Spleen (tissue), 11 donors: ENCODE measurements around the gene TCF12. TPM values are rescaled to one million over a fixed set of nuclear protein-coding genes. Genes with fewer than 3 reads are reported as not detected.

Source experiments
- DNase-seq: peaks from one replicate; pipeline ENCODE4 v3.0.0-alpha.2; 2020
- H3K27ac ChIP-seq, 8 donors: fragments of 200-600 bp; sonication (generic) in 7 of 8; 1 replicate in 4 of 8; 2 replicates in 4 of 8; pipeline versions ENCODE4 v1.5.0 to v1.8.0; 2016 to 2021; ENCODE audit warnings: inconsistent platforms in 4 of 8, mild to moderate bottlenecking in 4 of 8, moderate library complexity in 1 of 8
- H3K27me3 ChIP-seq, 7 donors: fragments of 200-600 bp; sonication (generic) in 6 of 7; replicated peaks in 1 of 7; 1 replicate in 4 of 7; 2 replicates in 3 of 7; pipeline versions ENCODE4 v1.5.0 to v1.8.0; 2016 to 2021; ENCODE audit warnings: inconsistent platforms in 3 of 7, mild to moderate bottlenecking in 1 of 7
- H3K36me3 ChIP-seq, 6 donors: fragments of 200-600 bp; sonication (generic) in 5 of 6; 1 replicate in 4 of 6; 2 replicates in 2 of 6; pipeline versions ENCODE4 v1.5.0 to v1.8.0; 2016 to 2021; ENCODE audit warnings: inconsistent platforms in 2 of 6
- H3K4me1 ChIP-seq, 6 donors: fragments of 200-600 bp; sonication (generic) in 5 of 6; 1 replicate in 3 of 6; 2 replicates in 3 of 6; pipeline versions ENCODE4 v1.5.0 to v1.8.0; 2016 to 2021; ENCODE audit warnings: inconsistent platforms in 3 of 6
- H3K4me3 ChIP-seq, 8 donors: fragments of 200-600 bp; sonication (generic) in 7 of 8; 1 replicate in 4 of 8; 2 replicates in 4 of 8; pipeline versions ENCODE4 v1.5.0 to v1.8.0; 2016 to 2021; ENCODE audit warnings: inconsistent platforms in 4 of 8, mild to moderate bottlenecking in 4 of 8, moderate library complexity in 2 of 8
- H3K9me3 ChIP-seq, 8 donors: fragments of 200-600 bp; sonication (generic) in 7 of 8; 1 replicate in 4 of 8; 2 replicates in 4 of 8; pipeline versions ENCODE4 v1.5.0 to v1.8.0; 2016 to 2021; ENCODE audit warnings: inconsistent platforms in 4 of 8
- POLR2A ChIP-seq, 3 donors: fragments of 450-650 bp; IDR thresholded peaks; one replicate each; pipeline ENCODE4 v1.5.1; 2017; ENCODE audit warnings: antibody characterized with exemption in 3 of 3, mild to moderate bottlenecking in 1 of 3
- POLR2AphosphoS5 ChIP-seq, 3 donors: sonication (generic); formaldehyde crosslinking; IDR thresholded peaks; one replicate each; pipeline ENCODE4 v1.5.1; 2017; ENCODE audit warnings: antibody characterized with exemption in 3 of 3
- WGBS, 5 donors: extraction: QIAGEN DNeasy Blood & Tissue Kit in 3 of 5; methylation state at CpG; one replicate each; pipeline versions ENCODE4 v1.1.5 to v1.1.7; 2013 to 2018; 5-methylcytosine and 5-hydroxymethylcytosine counted together
- intact Hi-C: fragments of 100-400 bp; cut with DNase I; formaldehyde crosslinking; loops from one replicate; pipeline ENCODE4 v1.15.0; 2023; ENCODE audit warnings: low total_unique reads
- polyA plus RNA-seq, 3 donors: library from polyadenylated mRNA; stranded (reverse); fragments of 200-250 nt; gene quantifications; one replicate each; pipeline ENCODE4 v1.2.1, GENCODE V29; 2013
- total RNA-seq, 7 donors: library from RNA; depleted of rRNA in 3 of 7; stranded (reverse); fragments of >200 nt in 3 of 7; fragmentation: NEBNext Ultra II Directional in 4 of 7; extraction: Animal tissue kit (Norgen Biotek cat#: 25700) in 4 of 7; gene quantifications; one replicate each; pipeline versions ENCODE4 v1.1.0 to v1.2.1, GENCODE V29; 2016 to 2021
- TF ChIP-seq, protein P1 (sequence below), 11 experiments: fragments of 200-600 bp in 7 of 11; fragments of 450-650 bp in 4 of 11; sonication (generic) in 4 of 11; IDR thresholded peaks in 8 of 11; conservative IDR thresholded peaks in 3 of 11; 1 replicate in 7 of 11; 2 replicates in 4 of 11; pipeline versions ENCODE4 v1.4.0 to v1.8.0; 2016 to 2021; ENCODE audit warnings: antibody characterized with exemption in 11 of 11, inconsistent platforms in 4 of 11, mild to moderate bottlenecking in 1 of 11
- donor health status: healthy with polysubstance abuse.
- donor health status: DM: no; HTN: no; CAD: no; lungs with moderate emphysema.
- donor health status: DM: no; HTN: no; CAD: no.
- donor health status: Bipolar disorder and iron deficiency.
- donor health status: healthy.
- donor health status: DM: no; HTN: no; CAD: no.
- donor health status: DM: yes; HTN: yes; CAD: no.

Gene TCF12
- total and polyA plus RNA-seq, 10 donors, result 8.3 to 139 (median 111) TPM

DNA sequence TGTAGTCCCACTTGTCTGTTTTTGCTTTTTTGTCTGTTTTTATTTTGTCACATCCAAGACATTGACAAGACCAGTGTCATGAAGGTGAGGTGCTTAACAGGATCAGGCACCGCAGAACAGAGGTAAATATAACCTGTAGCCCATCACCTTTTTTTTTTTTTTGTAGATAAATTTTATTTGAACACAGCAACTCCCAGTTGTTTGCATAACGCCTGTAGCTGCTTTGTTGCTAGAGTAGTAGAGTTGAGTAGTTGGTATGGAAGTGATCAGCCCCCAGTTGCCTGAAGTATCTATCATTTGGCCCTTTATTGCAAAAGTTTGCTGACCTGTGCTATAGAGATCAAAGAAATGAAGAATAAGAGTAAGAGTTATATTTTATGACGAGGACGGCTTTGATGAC, 135.0 kb downstream of the TCF12 start:
- Histone ChIP-seq H3K27me3 (no peaks in the 10 kb centered on the region), H3K4me3 (no peak overlapping the region), H3K4me1 (peaks cover 0 to 56% (median 28%) of the 10 kb centered on the region in 6 donors), H3K36me3 (peaks cover 0 to 2% (median 0%) of the 10 kb centered on the region in 6 donors), H3K27ac (no peak overlapping the region), H3K9me3 (no peaks in the 10 kb centered on the region)
- DNase-seq, result no peak
- TF ChIP-seq POLR2A (IDR thresholded peaks at IDR 0.05), result no peak
- TF ChIP-seq, protein P1, sequence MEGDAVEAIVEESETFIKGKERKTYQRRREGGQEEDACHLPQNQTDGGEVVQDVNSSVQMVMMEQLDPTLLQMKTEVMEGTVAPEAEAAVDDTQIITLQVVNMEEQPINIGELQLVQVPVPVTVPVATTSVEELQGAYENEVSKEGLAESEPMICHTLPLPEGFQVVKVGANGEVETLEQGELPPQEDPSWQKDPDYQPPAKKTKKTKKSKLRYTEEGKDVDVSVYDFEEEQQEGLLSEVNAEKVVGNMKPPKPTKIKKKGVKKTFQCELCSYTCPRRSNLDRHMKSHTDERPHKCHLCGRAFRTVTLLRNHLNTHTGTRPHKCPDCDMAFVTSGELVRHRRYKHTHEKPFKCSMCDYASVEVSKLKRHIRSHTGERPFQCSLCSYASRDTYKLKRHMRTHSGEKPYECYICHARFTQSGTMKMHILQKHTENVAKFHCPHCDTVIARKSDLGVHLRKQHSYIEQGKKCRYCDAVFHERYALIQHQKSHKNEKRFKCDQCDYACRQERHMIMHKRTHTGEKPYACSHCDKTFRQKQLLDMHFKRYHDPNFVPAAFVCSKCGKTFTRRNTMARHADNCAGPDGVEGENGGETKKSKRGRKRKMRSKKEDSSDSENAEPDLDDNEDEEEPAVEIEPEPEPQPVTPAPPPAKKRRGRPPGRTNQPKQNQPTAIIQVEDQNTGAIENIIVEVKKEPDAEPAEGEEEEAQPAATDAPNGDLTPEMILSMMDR (IDR thresholded peaks at IDR 0.05 in 8 of 11, conservative IDR thresholded peaks at IDR 0.05 in 3 of 11), result no peak
- TF ChIP-seq POLR2AphosphoS5 (IDR thresholded peaks at IDR 0.05), result no peak
- intact Hi-C loops, result no loop called here
- WGBS, 5 donors, result 91 to 99% (median 97%) methylated on average over 4 of the region's 4 CpGs

DNA sequence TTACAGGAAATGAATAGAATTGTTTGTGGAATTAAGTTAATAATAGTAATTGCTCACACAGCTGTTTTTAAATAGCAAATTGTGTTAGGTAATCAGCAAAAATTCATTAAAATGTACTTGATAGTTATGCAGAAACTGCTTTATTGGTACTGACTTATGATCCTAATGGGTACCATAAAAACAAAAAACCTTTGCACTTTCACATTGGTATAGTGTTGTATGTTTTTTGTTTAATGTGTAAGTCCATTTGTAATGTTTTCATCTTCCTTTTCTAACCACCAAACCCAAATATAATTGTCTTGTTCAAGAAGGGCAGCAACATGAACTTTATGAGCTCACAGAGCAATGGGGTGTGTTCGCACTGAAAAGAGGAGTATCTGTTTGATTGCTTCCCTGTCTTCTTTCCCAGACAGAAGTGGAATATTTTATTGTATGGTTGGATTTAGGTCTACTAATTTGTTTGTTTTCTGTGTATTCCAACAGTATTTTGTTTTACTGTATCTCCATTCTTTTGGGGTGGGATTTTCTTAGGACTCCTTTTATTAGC, 135.8 kb downstream of the TCF12 start:
- intact Hi-C loops, result no loop called here
- Histone ChIP-seq H3K9me3 (no peaks in the 10 kb centered on the region), H3K36me3 (no peaks in the 10 kb centered on the region), H3K27me3 (no peaks in the 10 kb centered on the region), H3K27ac (no peak overlapping the region), H3K4me1 (peaks cover 0 to 64% (median 32%) of the 10 kb centered on the region in 6 donors), H3K4me3 (no peak overlapping the region)
- no peak for DNase-seq
- TF ChIP-seq, protein P1 (IDR thresholded peaks at IDR 0.05 in 8 of 11, conservative IDR thresholded peaks at IDR 0.05 in 3 of 11), result no peak
- TF ChIP-seq POLR2A (IDR thresholded peaks at IDR 0.05) (no peak), POLR2AphosphoS5 (IDR thresholded peaks at IDR 0.05) (no peak)
- 84 to 94% (median 90%) methylated on average over 1 of the region's 1 CpG for WGBS, 5 donors

DNA sequence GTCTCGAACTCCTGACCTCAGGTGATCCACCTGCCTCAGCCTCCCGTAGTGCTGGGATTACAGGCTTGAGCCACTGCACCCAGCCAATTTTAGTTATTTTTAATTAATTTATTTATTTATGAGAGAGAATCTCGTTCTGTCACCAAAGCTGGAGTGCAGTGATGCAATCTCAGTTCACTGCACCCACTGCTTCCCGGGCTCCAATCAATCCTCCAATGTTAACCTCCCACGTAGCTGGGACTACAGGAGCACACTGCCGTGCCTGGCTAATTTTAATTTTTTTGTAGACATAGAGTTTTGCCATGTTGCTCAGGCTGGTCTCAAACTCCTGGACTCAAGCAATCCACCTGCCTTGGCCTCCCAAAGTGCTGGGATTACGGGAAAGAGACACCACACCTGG, 137.9 kb downstream of the TCF12 start:
- Histone ChIP-seq H3K27me3 (no peaks in the 10 kb centered on the region), H3K4me3 (no peak overlapping the region), H3K36me3 (no peaks in the 10 kb centered on the region), H3K4me1 (peaks cover 0 to 56% (median 33%) of the 10 kb centered on the region in 6 donors), H3K27ac (no peak overlapping the region), H3K9me3 (no peaks in the 10 kb centered on the region)
- DNase-seq, result no peak
- intact Hi-C loops, result no loop called here
- no peak for TF ChIP-seq POLR2AphosphoS5 (IDR thresholded peaks at IDR 0.05)
- TF ChIP-seq, protein P1 (IDR thresholded peaks at IDR 0.05 in 8 of 11, conservative IDR thresholded peaks at IDR 0.05 in 3 of 11), result no peak
- TF ChIP-seq POLR2A (IDR thresholded peaks at IDR 0.05), result no peak
- WGBS, 5 donors, result 93 to 98% (median 95%) methylated on average over 7 of the region's 7 CpGs

DNA sequence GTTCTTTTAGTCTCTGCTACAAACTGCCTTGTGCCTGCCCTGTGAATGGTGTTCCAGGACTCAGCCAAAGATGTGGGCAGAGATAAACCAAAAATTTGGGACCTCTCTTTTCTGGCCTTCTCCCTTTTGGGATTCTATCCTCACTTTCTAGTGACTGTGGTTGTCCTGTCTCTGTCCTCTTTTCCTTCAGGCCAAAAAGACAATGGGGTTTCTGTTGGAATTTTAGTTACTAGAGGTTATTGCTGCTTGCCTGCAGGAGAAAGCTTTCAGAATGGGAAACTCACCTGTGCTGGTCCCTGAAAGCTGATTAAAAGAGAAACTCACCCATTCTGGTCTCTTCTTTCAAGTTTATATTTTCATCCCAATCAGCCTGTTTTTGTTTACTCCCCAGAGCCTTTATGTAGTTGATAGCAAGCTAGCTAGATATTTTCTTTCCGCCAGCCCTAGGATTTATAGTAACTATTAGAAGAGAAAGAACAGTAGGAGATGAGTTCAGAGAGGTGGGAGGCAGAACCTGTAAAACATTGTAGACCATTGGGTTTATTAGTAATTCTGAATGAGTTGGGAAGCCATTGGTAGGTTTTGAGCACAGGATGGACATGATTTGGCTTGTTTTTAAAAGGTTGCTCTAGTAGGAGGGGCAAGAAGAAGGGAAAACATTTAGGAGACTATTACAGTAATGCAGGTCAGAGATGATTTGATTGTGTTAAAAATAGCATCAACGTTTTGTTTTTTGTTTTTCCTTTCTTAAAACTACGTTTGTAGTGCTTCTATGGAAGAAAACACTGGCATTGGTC, 138.9 kb downstream of the TCF12 start:
- 59 to 83% (median 67%) methylated on average over 3 of the region's 3 CpGs for WGBS, 5 donors
- H3K4me1 ChIP-seq, result peaks cover 0 to 56% (median 33%) of the 10 kb centered on the region in 6 donors
- DNase-seq, result no peak

More for the DNA sequence above, 138.9 kb downstream of the TCF12 start:
- intact Hi-C loops, result no loop called here
- H3K4me3 ChIP-seq, result peak overlapping the region in 1 of 8 donors; percentile 3
- no peak overlapping the region for H3K27ac ChIP-seq
- H3K36me3 ChIP-seq, result no peaks in the 10 kb centered on the region
- H3K9me3 ChIP-seq, result no peaks in the 10 kb centered on the region
- TF ChIP-seq POLR2A (IDR thresholded peaks at IDR 0.05) (no peak), POLR2AphosphoS5 (IDR thresholded peaks at IDR 0.05) (no peak)
- TF ChIP-seq, protein P1 (IDR thresholded peaks at IDR 0.05 in 8 of 11, conservative IDR thresholded peaks at IDR 0.05 in 3 of 11), result no peak
- H3K27me3 ChIP-seq, result no peaks in the 10 kb centered on the region
